ENCODE results near the gene ZNF81.

Gene ZNF81

GRCh38 chrX:47828984-47829383, 7.7 kb upstream of the ZNF81 start:
- DNase-seq (ENCODE audit: low read depth): no peak
- H3K4me3 ChIP-seq (ENCODE audit: low read length): no peak overlapping the region
- TF ChIP-seq CTCF (IDR thresholded peaks at IDR 0.05; ENCODE audit: insufficient read depth, low read depth, low read length, missing control alignments): no peak

GRCh38 chrX:47831788-47832187, 4.9 kb upstream of the ZNF81 start:
- H3K4me3 ChIP-seq (ENCODE audit: low read length): no peak overlapping the region
- TF ChIP-seq CTCF (IDR thresholded peaks at IDR 0.05; ENCODE audit: insufficient read depth, low read depth, low read length, missing control alignments): peak; percentile 70
- peak; percentile 51 for DNase-seq (ENCODE audit: low read depth)

- no peak for TF ChIP-seq CTCF (IDR thresholded peaks at IDR 0.05; ENCODE audit: insufficient read depth, low read depth, low read length, missing control alignments)
- no peak for DNase-seq (ENCODE audit: low read depth)
- no peak overlapping the region for H3K4me3 ChIP-seq (ENCODE audit: low read length)
These were observed 1.7 kb downstream of the ZNF81 start for GRCh38 chrX:47838361-47838760.

- TF ChIP-seq CTCF (IDR thresholded peaks at IDR 0.05; ENCODE audit: insufficient read depth, low read depth, low read length, missing control alignments): no peak
- DNase-seq (ENCODE audit: low read depth): no peak
These were observed 3.4 kb downstream of the ZNF81 start for GRCh38 chrX:47840111-47840510.

GRCh38 chrX:47843363-47843762, 6.7 kb downstream of the ZNF81 start:
- peak; percentile 2 for DNase-seq (ENCODE audit: low read depth)
- H3K4me3 ChIP-seq (ENCODE audit: low read length): no peak overlapping the region
- TF ChIP-seq CTCF (IDR thresholded peaks at IDR 0.05; ENCODE audit: insufficient read depth, low read depth, low read length, missing control alignments): no peak

More at GRCh38 chrX:47840111-47840510, 3.4 kb downstream of the ZNF81 start:
- H3K4me3 ChIP-seq (ENCODE audit: low read length): no peak overlapping the region

GRCh38 chrX:47844117-47844516, 7.4 kb downstream of the ZNF81 start:
- TF ChIP-seq CTCF (IDR thresholded peaks at IDR 0.05; ENCODE audit: insufficient read depth, low read depth, low read length, missing control alignments): no peak
- H3K4me3 ChIP-seq (ENCODE audit: low read length): no peak overlapping the region

GRCh38 chrX:47846040-47846439, 9.3 kb downstream of the ZNF81 start:
- no peak overlapping the region for H3K4me3 ChIP-seq (ENCODE audit: low read length)
- no peak for DNase-seq (ENCODE audit: low read depth)
- TF ChIP-seq CTCF (IDR thresholded peaks at IDR 0.05; ENCODE audit: insufficient read depth, low read depth, low read length, missing control alignments): no peak

More at GRCh38 chrX:47844117-47844516, 7.4 kb downstream of the ZNF81 start:
- DNase-seq (ENCODE audit: low read depth): no peak
